HG03469 (cell line): ENCODE results near the gene MVB12B.

ENCODE experiments used
- ATAC-seq: cut with Tn5 transposase; IDR thresholded peaks from one replicate; pipeline ENCODE4 v1.9.1; 2021; ENCODE audit warnings: mild to moderate bottlenecking, moderate library complexity, moderate number of reproducible peaks; ENCODE audit not compliant: unreplicated experiment

The MVB12B gene

GRCh38 chr9:126329476-126330275, 3.0 kb downstream of the MVB12B start:
- no peak for ATAC-seq

- ATAC-seq: no peak
These were observed 3.9 kb downstream of the MVB12B start for GRCh38 chr9:126330536-126330935.

GRCh38 chr9:126331964-126332748, 5.5 kb downstream of the MVB12B start:
- ATAC-seq: no peak

DNA sequence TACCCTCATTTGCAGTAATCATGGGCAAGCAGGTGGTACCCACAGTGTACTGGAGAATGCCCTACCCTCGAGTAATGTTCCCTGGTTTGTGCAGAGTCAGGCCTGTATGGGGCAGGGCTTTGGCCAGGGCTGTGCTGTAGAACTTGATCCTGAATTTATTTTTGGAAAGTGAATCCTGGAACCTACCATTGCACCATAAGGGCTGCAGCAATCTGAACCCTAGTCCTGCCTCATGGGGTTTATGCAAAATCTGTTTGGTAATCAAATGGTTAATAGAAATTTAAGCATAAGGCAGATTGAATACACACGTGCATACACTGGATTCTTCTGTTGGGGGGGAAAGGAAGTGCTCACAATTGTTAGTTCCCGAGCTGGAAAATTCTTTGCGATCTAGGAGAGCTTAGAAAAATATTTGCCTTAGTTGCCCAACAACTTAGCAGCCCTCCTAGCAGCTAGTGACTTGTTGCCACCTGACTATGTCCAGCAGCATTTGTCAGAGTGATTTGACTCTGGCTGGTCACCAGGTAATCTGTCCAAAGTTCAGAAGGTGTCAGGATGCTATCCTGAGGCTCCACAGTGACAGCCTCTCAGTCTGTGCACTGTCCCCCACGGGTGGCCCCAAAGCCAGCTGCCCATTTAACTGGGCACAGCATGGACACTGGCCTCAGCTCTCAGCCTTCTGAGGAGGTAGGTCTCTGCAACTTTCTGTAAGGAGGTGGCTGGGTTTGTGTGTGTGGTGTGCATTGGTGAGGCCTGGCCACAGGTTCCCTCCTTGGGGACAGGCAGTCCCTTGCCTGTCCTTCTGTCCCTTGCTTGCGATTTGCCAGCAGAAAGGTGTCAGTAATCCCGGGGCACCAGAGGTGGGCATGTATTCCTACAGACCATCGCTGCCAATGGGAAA, 8.3 kb downstream of the MVB12B start:
- no peak for ATAC-seq

- ATAC-seq: no peak
These were observed 9.5 kb downstream of the MVB12B start for GRCh38 chr9:126335837-126336735.

DNA sequence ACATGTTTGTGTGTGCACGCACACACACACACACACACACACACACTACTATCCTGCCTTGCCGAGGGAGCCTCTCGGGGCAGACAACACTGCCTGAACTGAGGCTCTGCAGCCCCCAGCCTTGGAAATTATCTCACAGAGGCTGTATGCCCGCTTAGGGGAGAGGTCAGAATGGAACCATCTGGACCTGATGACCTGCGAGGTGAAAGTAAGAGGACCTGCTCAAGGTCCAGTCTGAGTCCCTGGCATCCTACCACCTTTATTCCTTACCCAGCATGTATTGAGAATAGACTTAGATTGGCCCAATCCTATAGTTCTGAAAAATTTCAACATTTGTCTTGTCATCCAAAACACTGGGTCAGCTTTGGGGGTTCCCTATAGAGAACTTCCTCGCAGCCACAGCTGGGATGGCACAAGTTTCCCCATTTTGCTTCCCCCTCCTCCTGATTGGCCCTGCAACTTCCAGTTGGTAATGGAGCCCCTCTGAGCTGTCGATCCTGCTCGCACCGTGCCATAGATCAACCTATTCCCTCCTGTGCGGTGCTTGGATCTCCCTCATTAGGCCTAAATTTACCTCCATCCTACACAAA, 10.2 kb downstream of the MVB12B start:
- ATAC-seq: no peak

DNA sequence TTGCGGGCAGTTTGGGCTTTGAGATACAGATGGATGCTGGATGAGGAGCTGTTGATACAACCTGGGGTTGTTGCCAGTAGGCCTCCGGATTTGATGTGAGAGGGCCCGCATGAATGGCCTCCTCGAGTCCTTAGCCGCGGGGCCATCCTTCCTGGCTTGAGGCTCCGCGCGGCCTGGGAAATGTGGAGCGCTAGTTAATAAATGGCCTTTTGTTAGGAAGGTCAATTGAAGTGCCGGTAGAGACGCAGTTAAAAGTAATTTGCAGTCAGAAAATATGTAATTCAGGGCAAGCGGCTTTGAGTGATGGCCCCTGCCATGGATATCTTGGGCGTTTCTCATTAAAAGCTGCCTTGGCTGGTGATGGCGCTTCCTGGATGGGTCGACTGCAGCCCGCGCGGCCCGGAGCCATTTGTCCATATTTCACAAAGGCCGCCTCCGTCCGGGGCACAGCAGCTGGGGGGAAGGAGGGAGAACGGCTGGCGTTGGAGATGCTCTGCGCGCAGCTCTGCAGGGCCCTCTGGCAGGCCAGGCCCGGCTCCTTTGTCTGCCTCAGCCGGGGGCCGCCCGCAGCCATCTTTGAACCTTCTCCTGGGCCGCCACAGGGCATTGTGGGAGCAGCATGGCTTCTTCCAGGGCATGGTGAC, 11.2 kb downstream of the MVB12B start:
- no peak for ATAC-seq

- no peak for ATAC-seq
These were observed 12.3 kb downstream of the MVB12B start for GRCh38 chr9:126338945-126339344.

- ATAC-seq: no peak
These were observed 14.8 kb downstream of the MVB12B start for GRCh38 chr9:126341426-126341825.

DNA sequence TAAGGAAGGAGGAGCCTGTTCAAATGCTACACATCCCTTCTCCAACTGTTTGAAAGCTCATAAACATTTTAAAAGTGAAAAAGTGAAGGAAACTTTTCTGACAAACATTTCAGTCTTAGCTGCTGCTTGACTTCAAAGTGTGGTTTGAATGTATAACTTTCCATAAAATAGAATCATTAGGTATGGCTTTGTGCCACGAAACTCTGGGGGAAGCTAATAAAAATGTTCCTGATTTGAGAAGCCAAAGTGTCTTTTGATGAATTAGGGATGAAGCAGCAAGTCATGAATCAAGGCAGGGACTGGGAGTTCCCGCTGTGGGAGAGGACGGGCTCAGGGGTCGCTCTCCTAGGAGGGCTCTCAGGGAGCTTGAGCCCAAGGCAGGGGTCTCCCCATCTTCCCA, 15.3 kb downstream of the MVB12B start:
- no peak for ATAC-seq

- no peak for ATAC-seq
These were observed 16.0 kb downstream of the MVB12B start for GRCh38 chr9:126342621-126343031.

DNA sequence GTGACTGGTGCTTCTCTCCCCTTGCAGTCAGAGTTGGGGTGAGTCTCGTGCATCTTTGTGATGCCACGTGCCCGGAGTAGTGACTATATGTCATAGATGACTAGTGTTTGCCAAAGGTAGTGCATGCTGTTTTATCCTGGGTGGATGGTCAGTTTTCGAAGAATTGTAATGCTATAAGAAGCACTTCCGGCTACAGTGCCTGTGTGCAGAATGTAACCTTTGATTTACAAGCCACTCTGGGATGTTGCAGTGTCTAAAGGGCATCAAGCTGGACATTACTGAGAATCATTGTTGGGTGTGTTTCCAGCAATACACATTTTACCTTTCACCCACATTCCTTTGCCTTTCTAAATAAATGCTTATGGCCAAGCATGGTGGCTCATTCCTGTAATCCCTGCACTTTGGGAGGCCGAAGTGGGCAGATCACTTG, 16.7 kb downstream of the MVB12B start:
- ATAC-seq: no peak

DNA sequence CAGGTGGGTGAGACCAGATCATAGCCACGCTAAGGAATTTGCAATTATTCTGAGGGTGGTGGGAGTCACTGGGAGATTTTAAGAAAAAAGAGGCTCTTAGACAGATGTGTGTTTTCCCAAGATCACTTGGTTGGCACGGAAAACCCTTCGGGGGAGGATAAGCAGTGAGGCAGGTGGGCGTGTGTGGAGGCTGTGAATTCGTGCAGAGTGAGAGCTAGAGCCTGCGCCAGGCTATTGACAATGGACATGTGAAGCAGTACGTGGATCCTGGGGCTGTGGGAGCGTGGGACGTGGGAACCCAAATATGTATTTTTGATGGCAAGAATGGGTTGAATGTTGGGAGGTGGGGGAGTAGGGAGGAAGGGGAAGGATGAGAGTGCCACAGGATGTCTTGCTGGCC, 19.4 kb downstream of the MVB12B start:
- no peak for ATAC-seq

GRCh38 chr9:126347093-126347492, 20.5 kb downstream of the MVB12B start:
- ATAC-seq: no peak

DNA sequence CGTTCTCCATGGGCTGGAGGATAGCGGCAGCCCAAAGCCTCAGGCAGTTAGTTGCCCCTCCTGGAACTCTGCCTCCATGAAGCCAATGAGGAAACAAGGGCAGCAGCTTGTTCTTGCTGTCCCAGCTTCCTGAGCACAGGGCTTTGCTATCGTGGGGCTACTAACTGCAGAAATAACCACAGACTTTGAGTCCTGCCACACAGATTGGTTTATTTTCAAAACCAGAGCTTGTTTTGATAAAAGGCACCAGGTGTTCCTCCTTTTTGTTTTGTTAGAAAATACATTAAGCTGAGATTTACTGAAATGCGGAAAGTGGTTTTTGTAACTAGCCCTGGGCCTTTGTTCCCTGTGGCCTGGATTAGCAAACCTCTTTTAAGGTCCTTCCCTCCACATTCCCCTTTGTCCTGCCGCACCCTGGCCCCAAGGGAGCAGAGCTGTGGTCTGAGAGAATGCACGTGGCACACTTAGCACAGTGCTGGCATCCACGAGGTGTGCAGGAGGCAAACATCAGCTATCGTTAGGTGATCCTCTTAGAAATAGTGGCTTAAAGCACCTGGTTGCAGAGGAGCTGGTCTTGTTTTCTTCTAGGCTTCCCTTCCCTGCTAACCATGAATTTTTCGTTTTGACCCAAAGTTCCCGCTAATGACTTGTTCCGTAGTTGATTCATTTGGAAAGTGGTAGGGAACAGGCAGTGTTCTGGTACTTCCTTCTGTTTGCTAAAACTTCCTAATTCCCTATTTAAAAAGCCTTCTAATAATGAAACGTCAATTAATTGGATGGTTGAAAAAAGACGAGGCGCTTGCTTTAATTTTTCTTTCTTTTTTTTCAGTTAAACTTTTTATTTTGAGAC, 21.5 kb downstream of the MVB12B start:
- no peak for ATAC-seq

DNA sequence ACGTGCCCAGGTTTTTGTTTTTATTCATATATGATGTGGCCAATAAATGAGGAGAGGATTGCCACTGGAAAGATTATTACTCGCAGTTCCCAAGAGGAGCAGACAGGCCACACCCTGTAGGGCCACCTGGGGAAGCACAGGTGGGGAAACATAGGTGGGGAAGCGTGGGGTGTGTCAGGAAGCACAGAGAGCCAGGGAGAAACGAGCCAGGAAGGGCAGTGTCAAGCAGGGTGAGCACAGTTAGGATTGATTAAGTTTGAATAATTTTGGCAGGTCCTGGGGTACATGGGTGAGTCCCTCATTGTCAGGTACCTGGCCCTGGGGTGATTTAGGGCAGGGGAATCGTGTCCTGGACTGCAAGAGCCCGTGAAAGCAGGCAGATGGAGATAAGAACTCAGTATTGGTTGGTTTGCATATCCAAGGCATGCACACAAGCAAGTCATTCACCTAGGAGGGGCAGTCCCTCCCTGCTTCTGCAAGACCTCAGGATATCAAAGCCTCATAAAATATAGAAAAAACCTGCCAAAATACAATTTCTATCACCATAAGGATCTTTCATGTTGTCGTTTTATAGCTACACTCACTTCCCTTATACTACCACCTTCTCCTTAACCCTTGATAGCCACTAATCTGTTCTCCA, 22.4 kb downstream of the MVB12B start:
- no peak for ATAC-seq

GRCh38 chr9:126354887-126355770, 28.5 kb downstream of the MVB12B start:
- ATAC-seq: no peak
